HG02840 (cell line): ENCODE results near the gene VWC2L.

Source experiments
- ATAC-seq: cut with Tn5 transposase; IDR thresholded peaks from one replicate; pipeline ENCODE4 v1.9.1; 2021; ENCODE audit warnings: mild to moderate bottlenecking, moderate library complexity, moderate number of reproducible peaks; ENCODE audit not compliant: unreplicated experiment, low FRiP score

Gene VWC2L

DNA sequence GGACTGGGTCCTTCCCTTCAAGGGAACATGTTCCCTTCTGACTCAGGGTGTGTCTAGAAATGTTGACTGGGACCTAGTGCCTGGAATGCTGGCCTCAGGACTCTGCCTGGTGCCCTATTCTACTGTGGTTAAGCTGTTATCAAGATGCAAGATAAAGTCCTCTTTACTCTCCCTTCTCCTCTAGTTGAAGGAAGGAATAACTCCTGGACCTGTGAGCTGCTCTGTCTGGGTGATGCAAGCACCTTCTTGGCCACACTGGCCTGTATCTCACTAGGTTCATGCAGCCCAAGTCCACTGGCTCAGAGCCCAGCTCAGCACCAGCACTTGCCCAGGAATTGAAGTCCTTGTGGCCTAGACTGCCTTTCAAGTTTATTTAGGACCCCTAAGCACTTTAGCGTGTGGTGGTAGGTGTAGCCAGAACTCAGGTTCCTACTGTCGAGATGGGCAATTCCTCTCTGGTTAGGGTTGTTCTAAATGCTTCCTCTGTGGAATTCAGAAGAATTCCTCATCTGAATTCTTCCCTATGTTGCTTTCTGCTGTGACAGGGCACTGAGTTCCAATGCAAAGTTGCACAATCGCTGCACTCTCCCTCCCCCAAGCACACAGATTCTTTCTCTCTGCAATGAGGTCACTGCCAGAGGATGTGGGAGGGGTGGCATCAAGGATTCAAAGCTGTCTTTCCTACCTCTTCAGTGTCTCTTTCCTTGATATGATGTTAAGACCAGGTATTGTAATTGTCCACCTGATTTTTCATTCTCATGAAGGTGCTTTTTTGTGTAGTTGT, 54.7 kb downstream of the VWC2L start:
- ATAC-seq: no peak

DNA sequence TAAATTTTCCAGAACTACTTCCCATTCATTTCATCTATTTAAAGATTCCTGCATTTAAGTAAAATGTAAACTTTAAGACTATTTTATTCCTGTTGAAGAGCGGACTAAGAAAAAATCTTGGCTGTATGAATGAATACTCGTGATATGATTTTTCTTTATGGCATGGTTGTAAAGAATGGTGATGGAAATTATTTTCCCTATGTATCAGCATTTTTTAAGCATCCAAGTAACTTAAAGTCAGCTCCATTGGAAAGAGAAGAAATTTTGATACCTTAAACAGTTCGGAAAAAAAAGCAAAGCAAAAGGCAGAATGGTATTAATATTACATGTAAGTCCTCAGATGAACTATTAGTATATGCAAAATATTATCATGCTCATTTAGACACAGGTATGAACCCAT, 58.9 kb downstream of the VWC2L start:
- ATAC-seq: no peak

DNA sequence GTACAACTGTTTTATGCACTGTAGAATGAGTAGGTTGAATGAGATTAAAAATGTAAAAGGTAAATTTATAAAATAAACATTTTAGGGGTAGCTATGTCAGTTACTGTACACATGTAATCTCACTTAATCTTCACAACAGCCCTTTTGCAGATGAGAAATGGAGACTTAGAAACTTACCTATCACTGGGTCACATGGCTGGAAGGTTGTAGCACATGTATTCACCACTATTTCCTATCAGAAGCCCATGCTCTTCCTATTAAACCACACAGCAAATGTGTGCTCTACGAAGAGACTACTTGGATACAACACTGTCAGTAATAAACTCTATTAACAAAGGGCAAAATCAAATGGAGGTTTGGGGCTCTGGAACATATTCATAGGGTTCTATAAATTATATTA, 60.5 kb downstream of the VWC2L start:
- no peak for ATAC-seq

DNA sequence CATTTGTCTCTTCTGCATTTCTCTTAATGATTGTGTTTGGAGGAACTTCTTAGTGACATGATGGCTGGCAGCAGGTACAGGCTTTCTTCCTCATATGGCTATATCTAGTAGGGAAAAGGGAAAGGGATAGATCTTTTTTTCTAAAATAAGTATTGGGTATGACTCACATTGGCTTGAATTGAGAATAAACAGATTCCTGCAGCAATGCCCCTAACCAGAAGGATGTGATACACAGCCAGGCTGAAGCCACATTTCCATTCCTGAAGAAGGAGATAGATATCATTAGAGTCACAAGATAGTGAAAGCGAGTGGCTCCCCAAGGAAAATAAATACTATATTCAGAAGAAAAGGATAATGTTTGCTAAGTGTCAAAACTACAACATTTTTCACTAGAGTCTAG, 61.1 kb downstream of the VWC2L start:
- no peak for ATAC-seq

- no peak for ATAC-seq
These were observed 66.5 kb downstream of the VWC2L start for GRCh38 chr2:214477305-214477704.

DNA sequence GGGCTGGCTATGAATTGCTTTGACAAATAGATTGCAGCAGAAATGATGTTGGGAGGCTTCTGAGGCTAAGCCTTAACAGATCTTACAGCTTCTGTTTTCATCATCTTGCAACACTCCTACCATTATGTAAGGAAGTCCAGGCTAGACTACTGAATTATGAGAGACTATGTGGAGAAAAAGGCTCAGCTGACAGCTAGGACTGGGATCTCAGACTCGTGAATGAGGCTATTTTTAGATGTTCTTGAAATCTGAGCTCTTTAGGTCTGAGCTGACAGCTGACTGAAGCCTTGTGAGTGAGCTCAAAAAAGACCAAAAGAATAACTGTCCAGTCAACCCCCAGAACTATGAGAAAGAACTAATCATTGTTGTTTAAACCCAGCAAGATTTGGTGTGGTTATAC, 70.3 kb downstream of the VWC2L start:
- no peak for ATAC-seq

DNA sequence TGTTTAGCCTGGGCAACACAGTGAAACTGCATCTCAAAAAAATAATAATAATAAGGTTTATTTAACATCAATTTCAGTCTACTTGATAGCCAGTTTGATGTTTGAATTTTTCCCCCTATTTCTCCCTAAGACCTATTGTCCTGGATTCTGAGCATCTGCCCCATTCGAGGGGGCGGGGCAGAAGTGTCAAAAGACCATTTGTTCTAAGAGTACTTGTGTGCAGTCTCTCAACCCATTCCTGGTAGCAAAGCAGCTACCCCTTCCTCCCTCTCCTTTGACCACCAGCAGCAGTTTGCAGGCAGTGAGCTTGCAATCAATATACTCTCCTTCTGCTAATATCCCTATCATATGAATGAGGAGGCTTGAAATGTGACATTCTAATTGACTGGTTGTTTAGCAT, 71.9 kb downstream of the VWC2L start:
- no peak for ATAC-seq

GRCh38 chr2:214484239-214484638, 73.4 kb downstream of the VWC2L start:
- ATAC-seq: no peak

DNA sequence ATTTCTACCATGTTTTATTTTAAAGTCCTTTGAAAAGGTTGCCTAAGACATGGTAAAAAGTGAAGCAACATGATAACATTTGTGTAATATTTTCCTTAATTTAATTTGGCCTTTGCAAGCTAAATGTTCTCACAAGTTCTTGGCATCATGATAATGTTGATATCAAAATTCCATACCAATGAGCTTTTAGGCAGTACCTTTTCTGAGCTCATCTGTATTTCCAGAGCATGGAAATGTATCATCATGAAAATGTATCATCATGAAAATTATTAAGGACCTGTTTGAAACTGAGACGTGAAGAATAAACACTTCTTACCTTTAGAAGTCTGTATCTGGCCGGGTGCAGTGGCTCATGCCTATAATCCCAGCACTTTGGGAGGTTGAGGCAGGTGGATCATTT, 73.8 kb downstream of the VWC2L start:
- no peak for ATAC-seq

DNA sequence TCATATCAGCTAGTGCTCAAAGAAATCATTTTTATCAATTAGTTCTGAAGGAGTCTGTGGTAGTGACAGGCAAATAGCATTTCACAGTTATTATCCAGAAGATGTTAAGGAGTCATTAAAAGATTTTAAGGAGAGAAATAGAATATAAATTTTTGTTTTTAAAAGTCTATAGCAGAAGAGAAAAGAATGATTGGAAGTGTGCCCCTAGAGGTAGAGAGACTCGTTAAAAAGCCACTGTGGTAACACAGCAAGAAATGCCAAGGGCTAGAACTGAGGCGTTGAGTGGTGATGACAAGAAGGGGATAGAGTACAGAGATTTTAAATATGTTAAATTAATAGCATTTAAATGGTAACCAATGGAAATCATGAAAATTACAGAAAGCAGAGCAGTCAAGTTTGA, 78.3 kb downstream of the VWC2L start:
- no peak for ATAC-seq

DNA sequence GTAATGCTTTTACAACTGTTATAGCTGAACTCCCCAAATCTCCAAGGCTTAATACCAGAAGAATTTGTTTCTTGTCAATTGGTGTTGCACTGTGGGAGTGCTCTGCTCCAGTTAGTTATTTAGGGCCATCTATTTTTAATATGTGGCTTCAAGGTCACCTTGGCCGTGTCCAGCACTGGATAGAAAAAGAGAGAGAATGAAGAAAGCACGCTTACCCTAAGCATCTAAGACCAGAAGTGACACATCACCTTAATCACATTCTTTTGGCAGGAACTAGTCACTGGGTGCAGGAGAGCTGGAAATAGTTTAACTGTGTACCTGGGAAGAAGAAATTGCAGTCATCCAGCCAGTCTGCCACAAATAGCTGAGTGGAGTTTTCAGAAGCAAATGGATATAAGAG, 78.8 kb downstream of the VWC2L start:
- ATAC-seq: no peak

DNA sequence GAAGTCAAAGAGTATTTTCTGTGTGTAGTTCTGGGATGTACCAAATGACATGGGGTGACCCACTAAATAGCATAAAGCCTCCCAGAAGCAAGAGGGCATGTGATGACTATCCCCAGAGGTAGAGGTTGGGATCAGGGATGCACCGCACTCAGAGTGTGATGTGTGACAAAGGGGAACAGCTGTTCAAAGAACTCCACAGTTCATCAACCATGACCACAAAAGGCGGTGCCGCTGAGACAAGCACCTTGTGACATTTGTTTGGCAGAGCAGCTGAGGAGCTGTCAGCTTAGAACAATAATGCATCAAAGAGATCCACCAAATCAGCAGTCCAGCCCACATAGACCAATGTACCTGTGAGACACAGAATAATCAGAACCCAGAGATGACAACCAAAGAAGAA, 81.3 kb downstream of the VWC2L start:
- no peak for ATAC-seq

DNA sequence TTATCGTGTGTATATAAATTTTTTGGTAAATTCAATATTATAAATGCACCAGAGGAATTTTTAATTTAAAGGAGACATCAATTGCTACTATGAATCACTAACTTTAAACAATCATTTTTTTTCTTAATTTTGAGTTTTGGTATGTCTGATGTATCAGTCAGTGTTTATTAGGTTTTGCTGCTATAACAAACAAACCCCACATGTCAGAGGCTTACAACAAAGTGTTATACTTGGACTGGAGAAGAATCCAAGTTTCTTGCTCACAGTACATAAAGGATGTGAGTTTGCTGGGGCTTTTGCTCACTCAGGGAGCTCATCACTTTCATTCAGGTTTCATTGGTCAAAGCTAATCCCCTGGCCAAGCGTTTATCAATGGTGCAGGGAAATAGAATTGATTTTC, 81.8 kb downstream of the VWC2L start:
- no peak for ATAC-seq

DNA sequence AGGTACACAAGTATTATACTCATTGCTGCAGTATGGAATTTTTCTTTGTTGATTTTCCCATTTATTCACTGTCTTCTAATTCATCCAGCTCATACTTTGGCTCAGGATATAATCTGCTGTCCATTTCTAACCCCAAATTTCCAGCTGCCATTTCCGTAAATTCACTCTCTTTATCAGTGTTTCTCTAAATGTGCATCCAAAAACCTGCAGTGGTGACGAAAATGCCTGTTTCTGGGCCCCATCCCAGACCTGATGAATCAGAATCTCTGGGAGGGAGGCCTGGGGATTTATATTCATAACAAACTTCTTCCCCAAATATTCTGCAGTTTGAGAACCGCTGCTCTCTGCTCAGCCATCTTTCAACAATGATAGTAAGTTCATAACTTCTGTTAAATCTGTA, 86.6 kb downstream of the VWC2L start:
- ATAC-seq: no peak

GRCh38 chr2:214503568-214503967, 92.7 kb downstream of the VWC2L start:
- ATAC-seq: no peak

- no peak for ATAC-seq
These were observed 93.9 kb downstream of the VWC2L start for GRCh38 chr2:214504599-214505376.

GRCh38 chr2:214507032-214507431, 96.2 kb downstream of the VWC2L start:
- no peak for ATAC-seq

DNA sequence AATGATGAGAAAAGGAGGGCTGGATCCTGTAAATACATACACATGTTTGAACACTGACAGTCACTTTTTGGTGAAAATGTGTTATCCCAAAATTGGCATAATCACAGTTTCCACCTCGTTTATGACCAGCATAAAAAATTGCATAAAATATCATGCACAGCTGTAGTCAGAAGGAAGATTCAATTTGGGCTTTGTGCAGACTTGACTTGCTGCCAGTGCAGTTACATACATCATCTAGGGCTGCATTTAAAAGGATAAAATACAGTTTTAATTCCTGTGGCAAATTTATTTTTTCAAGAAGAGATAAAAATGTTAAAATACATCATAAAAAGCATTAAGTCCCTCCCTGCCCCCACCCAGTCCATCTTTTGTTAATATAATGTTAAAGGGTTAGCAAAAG, 103.8 kb downstream of the VWC2L start:
- ATAC-seq: no peak

DNA sequence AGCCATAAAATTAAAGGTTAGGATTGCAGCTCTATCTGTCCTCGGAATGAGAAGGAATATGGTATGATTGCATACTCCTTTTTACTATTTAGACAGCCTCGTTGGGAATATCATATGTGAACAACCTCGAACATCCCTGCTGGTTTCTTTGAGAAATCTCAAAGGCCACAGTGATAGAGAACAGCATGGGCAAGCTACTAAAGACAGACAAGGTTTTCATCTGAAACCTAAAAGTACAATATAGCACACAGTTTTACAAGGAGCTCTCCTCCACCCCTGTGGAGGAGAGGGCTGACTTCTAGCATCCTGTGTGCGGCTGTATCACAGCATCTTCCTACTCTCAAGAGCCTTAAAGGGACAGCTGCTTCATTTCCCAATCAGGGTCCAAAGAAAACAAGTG, 104.3 kb downstream of the VWC2L start:
- ATAC-seq: no peak

- no peak for ATAC-seq
These were observed 108.5 kb downstream of the VWC2L start for GRCh38 chr2:214519258-214519818.

- no peak for ATAC-seq
These were observed 118.2 kb downstream of the VWC2L start for GRCh38 chr2:214529021-214529420.

DNA sequence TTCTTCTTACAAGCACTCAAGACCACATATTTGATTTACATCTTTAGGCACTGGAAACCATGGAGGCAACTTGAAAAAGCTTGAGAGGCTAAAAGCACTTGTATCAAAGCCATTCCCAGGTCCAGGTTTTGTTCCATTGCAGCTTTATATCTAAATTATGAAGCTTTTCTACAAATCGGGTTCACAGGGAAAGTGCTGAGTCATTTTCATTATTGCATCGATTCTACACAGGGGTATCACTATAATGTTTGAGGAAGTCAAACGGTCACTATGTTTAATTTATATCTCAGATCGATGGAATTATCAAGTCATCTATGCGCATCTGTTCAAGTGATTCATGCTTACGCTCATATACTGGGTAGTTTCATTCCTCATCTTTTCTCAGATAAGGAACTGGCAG, 118.7 kb downstream of the VWC2L start:
- ATAC-seq: no peak
